Type B pancreatic cell (in vitro differentiated cells): Measurements from ENCODE around the gene PVR. TPM values are rescaled to one million over a fixed set of nuclear protein-coding genes. Genes with fewer than 3 reads are reported as not detected.

Source experiments
- DNase-seq: peaks from one replicate; pipeline ENCODE4 v3.0.0; 2021; ENCODE audit warnings: mixed read lengths; ENCODE audit not compliant: unreplicated experiment; ENCODE audit errors: extremely low spot score
- H3K27ac Mint-ChIP-seq: 2 replicates; pipeline ENCODE4 v1.8.0; 2021; ENCODE audit warnings: mild to moderate bottlenecking, mixed read lengths
- H3K27me3 Mint-ChIP-seq: 2 replicates; pipeline ENCODE4 v1.8.0; 2021; ENCODE audit warnings: mixed read lengths
- H3K36me3 Mint-ChIP-seq: 2 replicates; pipeline ENCODE4 v1.8.0; 2021; ENCODE audit warnings: mixed read lengths
- H3K4me1 Mint-ChIP-seq: one replicate; pipeline ENCODE4 v1.8.0; 2021; ENCODE audit warnings: mixed read lengths; ENCODE audit not compliant: unreplicated experiment
- H3K4me3 Mint-ChIP-seq: 2 replicates; pipeline ENCODE4 v1.8.0; 2021; ENCODE audit warnings: mild to moderate bottlenecking, mixed read lengths
- H3K9me3 Mint-ChIP-seq: 2 replicates; pipeline ENCODE4 v1.8.0; 2021; ENCODE audit warnings: mixed read lengths
- total RNA-seq: library from RNA; stranded (reverse); gene quantifications from 2 replicates; pipeline ENCODE4 v1.2.1, GENCODE V29; 2021; ENCODE audit warnings: low replicate concordance
- TF ChIP-seq, protein P1 (sequence below): fragments of 200-600 bp; sonication (generic); conservative IDR thresholded peaks from 2 replicates; pipeline ENCODE4 v1.5.0; 2021; ENCODE audit warnings: antibody characterized with exemption, mild to moderate bottlenecking

PVR gene
- total RNA-seq, 1 donor from 2014 or later = 29.7 TPM

DNA sequence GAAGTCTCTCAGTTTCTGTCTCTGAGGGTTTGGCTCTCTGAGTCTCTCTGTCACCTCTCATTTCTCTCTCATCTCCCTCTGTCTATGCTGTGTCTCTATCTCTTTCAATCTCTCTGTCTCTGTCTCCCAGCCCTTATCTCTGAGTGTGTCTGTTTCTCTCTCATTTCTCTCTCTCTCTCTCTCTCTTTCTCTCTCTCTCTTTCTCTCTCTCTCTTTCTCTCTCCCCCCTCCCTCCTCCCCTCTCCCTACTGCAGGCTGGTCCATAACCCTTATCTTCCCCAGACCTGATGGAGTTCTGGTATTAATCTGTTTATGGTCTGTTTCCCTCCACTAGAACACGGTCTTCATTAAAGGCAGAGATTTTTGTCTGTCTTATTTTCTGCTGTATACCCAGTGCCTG is 1.3 kb upstream of the PVR start:
- Mint-ChIP-seq H3K27ac (no peak overlapping the region), H3K27me3 (peaks cover 10% of the 10 kb centered on the region), H3K9me3 (no peaks in the 10 kb centered on the region), H3K4me3 (peak overlapping the region; percentile 63), H3K4me1 (peaks cover 9% of the 10 kb centered on the region), H3K36me3 (peaks cover 3% of the 10 kb centered on the region)
- TF ChIP-seq, protein P1, sequence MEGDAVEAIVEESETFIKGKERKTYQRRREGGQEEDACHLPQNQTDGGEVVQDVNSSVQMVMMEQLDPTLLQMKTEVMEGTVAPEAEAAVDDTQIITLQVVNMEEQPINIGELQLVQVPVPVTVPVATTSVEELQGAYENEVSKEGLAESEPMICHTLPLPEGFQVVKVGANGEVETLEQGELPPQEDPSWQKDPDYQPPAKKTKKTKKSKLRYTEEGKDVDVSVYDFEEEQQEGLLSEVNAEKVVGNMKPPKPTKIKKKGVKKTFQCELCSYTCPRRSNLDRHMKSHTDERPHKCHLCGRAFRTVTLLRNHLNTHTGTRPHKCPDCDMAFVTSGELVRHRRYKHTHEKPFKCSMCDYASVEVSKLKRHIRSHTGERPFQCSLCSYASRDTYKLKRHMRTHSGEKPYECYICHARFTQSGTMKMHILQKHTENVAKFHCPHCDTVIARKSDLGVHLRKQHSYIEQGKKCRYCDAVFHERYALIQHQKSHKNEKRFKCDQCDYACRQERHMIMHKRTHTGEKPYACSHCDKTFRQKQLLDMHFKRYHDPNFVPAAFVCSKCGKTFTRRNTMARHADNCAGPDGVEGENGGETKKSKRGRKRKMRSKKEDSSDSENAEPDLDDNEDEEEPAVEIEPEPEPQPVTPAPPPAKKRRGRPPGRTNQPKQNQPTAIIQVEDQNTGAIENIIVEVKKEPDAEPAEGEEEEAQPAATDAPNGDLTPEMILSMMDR = no peak
- DNase-seq = no peak

DNA sequence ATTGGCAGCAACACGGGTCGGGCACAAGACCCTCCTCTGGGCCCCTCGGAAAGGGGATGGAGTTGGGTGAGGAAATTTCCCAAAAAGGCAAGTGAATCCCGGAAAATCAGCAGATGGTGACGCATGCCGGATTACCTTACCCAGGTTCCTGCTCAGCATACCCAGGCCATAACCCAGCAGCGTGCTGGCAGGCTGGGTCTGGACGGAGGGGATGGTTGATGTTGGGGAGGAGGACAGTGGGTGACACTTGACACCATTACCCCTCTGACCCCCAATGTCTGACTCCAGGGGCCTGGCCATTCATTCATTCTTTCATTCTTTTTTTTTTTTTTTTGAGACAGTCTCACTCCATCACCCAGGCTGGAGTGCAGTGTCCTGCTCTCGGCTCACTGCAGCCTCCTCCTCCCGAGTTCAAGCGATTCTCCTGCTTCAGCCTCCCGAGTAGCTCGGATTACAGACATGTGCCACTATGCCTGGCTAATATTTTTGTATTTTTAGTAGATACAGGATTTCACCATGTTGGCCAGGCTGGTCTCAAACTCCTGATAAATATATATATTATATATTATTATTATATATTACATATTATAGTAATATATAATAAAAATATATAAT is 799 bp downstream of the PVR start:
- no peak for DNase-seq
- Mint-ChIP-seq H3K27ac (peak overlapping the region; percentile 46), H3K27me3 (peaks cover 10% of the 10 kb centered on the region)

DNA sequence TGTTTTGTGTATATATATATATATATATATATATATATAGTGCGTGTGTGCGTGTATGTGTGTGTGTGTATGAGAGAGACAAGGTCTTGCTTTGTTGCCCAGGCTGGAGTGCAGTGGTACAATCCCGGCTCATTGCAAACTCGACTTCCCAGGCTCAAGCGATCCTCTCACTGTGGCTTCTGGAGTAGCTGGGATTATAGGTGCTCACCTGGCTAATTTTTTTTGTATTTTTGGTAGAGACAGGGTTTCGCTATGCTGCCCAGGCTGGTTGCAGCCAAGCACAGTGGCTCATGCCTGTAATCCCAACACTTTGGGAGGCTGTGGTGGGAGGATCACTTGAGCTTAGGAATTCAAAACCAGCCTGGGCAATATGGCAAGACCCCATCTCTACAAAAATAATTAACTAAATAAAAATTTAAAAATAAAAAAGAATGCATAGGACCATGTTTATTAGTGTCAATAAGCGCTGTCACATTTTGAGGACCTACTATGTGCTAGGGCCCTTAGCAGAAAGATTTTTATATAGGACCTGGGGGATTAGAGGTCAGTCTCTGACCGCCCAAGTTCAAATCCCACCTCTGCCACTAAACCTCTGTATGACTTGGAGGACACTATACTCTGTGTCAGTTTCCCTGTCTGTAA is 1.8 kb downstream of the PVR start:
- Mint-ChIP-seq H3K36me3 (peaks cover 7% of the 10 kb centered on the region), H3K4me1 (peaks cover 5% of the 10 kb centered on the region), H3K9me3 (no peaks in the 10 kb centered on the region), H3K27ac (no peak overlapping the region), H3K27me3 (peaks cover 10% of the 10 kb centered on the region), H3K4me3 (peak overlapping the region; percentile 47)
- TF ChIP-seq, protein P1 = no peak
- no peak for DNase-seq

More for the DNA sequence above, 799 bp downstream of the PVR start:
- peaks cover 3% of the 10 kb centered on the region for H3K36me3 Mint-ChIP-seq
- TF ChIP-seq, protein P1 = no peak
- peaks cover 5% of the 10 kb centered on the region for H3K4me1 Mint-ChIP-seq
- H3K9me3 Mint-ChIP-seq = no peaks in the 10 kb centered on the region
- H3K4me3 Mint-ChIP-seq = peak overlapping the region; percentile 90

DNA sequence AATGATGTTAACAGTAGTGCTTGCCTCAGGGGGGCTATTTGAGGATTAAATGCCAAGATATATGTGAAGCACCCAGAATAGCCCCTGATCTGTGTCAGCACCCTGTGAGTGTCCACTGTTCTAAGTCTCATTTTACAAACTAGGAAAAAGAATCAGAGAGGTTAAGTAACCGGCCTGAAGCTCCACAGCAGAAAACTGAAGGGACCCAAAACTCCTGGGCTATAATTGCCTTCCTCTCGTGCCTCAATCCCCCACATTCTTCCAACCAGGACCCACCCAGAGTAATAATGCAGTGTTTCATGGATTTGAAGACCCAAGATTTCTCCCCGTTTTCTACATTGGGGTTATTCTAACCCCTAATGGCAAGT is 2.3 kb downstream of the PVR start:
- Mint-ChIP-seq H3K27me3 (peaks cover 10% of the 10 kb centered on the region), H3K27ac (no peak overlapping the region), H3K4me3 (no peak overlapping the region), H3K36me3 (peaks cover 8% of the 10 kb centered on the region), H3K9me3 (no peaks in the 10 kb centered on the region), H3K4me1 (peaks cover 5% of the 10 kb centered on the region)
- no peak for DNase-seq
- TF ChIP-seq, protein P1 = no peak

DNA sequence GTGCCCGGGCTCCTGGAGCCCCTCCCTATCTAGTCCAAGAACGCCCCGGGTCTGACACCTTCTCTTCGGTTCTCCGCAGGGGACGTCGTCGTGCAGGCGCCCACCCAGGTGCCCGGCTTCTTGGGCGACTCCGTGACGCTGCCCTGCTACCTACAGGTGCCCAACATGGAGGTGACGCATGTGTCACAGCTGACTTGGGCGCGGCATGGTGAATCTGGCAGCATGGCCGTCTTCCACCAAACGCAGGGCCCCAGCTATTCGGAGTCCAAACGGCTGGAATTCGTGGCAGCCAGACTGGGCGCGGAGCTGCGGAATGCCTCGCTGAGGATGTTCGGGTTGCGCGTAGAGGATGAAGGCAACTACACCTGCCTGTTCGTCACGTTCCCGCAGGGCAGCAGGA is 3.4 kb downstream of the PVR start:
- no peak overlapping the region for H3K4me3 Mint-ChIP-seq
- H3K27me3 Mint-ChIP-seq = peaks cover 5% of the 10 kb centered on the region
- peaks cover 14% of the 10 kb centered on the region for H3K36me3 Mint-ChIP-seq
- H3K4me1 Mint-ChIP-seq = peaks cover 5% of the 10 kb centered on the region
- H3K9me3 Mint-ChIP-seq = no peaks in the 10 kb centered on the region
- DNase-seq = no peak
- TF ChIP-seq, protein P1 = no peak
- no peak overlapping the region for H3K27ac Mint-ChIP-seq
